Measurements from ENCODE around the gene MSMB.

The MSMB gene, protein sequence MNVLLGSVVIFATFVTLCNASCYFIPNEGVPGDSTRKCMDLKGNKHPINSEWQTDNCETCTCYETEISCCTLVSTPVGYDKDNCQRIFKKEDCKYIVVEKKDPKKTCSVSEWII

DNA sequence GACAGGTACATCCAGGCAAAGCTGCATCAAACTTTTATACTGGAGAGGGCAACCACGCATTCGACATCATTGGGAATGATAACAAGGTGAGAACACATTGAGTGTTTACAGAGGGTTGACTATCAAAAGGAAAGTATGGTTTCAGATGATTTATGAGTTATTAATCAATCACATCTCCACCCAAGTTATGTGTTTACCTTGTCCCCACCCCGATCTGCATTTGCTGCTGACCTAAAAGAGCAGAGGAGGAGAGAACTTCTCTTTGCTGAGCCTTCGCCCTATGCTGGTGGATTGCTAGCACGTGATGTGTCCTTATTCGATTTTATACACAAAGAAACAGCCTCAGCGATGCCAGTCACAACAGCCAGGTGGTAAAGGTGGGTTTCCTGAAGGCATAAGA, at the start of gene MSMB:
Gene MSMB (minus strand): TSS at position 9 of the 400 bp plus-strand sequence. CDS start 32 bp downstream, outside the sequence.
- ChIA-PET CTCF (no interaction called here), POLR2A (no interaction called here)
- TF ChIP-seq SP7 (tag by site-specific recombination; IDR thresholded peaks at IDR 0.05) (no peak), KLF10 (tag by site-specific recombination; IDR thresholded peaks at IDR 0.05) (no peak), ZNF169 (tag by site-specific recombination; IDR thresholded peaks at IDR 0.05) (no peak), ZNF324 (tag by site-specific recombination; IDR thresholded peaks at IDR 0.05) (no peak), ZNF335 (tag by site-specific recombination; conservative IDR thresholded peaks at IDR 0.05) (no peak), ZNF501 (tag by site-specific recombination; IDR thresholded peaks at IDR 0.05) (no peak), ZNF341 (tag by site-specific recombination; IDR thresholded peaks at IDR 0.05; ENCODE audit: low read depth) (no peak), ZNF266 (tag by site-specific recombination; IDR thresholded peaks at IDR 0.05; ENCODE audit: low read depth) (no peak), ZFP37 (tag by site-specific recombination; IDR thresholded peaks at IDR 0.05) (no peak), ZNF114 (tag by site-specific recombination; IDR thresholded peaks at IDR 0.05) (no peak)
- TF ChIP-seq, protein P1, sequence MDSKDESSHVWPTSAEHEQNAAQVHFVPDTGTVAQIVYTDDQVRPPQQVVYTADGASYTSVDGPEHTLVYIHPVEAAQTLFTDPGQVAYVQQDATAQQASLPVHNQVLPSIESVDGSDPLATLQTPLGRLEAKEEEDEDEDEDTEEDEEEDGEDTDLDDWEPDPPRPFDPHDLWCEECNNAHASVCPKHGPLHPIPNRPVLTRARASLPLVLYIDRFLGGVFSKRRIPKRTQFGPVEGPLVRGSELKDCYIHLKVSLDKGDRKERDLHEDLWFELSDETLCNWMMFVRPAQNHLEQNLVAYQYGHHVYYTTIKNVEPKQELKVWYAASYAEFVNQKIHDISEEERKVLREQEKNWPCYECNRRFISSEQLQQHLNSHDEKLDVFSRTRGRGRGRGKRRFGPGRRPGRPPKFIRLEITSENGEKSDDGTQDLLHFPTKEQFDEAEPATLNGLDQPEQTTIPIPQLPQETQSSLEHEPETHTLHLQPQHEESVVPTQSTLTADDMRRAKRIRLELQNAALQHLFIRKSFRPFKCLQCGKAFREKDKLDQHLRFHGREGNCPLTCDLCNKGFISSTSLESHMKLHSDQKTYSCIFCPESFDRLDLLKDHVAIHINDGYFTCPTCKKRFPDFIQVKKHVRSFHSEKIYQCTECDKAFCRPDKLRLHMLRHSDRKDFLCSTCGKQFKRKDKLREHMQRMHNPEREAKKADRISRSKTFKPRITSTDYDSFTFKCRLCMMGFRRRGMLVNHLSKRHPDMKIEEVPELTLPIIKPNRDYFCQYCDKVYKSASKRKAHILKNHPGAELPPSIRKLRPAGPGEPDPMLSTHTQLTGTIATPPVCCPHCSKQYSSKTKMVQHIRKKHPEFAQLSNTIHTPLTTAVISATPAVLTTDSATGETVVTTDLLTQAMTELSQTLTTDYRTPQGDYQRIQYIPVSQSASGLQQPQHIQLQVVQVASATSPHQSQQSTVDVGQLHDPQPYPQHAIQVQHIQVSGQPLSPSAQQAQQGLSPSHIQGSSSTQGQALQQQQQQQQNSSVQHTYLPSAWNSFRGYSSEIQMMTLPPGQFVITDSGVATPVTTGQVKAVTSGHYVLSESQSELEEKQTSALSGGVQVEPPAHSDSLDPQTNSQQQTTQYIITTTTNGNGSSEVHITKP (tag by site-specific recombination; IDR thresholded peaks at IDR 0.05) = no peak
- TF ChIP-seq, protein P2, sequence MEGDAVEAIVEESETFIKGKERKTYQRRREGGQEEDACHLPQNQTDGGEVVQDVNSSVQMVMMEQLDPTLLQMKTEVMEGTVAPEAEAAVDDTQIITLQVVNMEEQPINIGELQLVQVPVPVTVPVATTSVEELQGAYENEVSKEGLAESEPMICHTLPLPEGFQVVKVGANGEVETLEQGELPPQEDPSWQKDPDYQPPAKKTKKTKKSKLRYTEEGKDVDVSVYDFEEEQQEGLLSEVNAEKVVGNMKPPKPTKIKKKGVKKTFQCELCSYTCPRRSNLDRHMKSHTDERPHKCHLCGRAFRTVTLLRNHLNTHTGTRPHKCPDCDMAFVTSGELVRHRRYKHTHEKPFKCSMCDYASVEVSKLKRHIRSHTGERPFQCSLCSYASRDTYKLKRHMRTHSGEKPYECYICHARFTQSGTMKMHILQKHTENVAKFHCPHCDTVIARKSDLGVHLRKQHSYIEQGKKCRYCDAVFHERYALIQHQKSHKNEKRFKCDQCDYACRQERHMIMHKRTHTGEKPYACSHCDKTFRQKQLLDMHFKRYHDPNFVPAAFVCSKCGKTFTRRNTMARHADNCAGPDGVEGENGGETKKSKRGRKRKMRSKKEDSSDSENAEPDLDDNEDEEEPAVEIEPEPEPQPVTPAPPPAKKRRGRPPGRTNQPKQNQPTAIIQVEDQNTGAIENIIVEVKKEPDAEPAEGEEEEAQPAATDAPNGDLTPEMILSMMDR (tag by site-specific recombination; IDR thresholded peaks at IDR 0.05) = no peak
- TF ChIP-seq, protein P3, sequence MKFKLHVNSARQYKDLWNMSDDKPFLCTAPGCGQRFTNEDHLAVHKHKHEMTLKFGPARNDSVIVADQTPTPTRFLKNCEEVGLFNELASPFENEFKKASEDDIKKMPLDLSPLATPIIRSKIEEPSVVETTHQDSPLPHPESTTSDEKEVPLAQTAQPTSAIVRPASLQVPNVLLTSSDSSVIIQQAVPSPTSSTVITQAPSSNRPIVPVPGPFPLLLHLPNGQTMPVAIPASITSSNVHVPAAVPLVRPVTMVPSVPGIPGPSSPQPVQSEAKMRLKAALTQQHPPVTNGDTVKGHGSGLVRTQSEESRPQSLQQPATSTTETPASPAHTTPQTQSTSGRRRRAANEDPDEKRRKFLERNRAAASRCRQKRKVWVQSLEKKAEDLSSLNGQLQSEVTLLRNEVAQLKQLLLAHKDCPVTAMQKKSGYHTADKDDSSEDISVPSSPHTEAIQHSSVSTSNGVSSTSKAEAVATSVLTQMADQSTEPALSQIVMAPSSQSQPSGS (tag by site-specific recombination; IDR thresholded peaks at IDR 0.05; ENCODE audit: low read depth) = no peak
- TF ChIP-seq, protein P4, sequence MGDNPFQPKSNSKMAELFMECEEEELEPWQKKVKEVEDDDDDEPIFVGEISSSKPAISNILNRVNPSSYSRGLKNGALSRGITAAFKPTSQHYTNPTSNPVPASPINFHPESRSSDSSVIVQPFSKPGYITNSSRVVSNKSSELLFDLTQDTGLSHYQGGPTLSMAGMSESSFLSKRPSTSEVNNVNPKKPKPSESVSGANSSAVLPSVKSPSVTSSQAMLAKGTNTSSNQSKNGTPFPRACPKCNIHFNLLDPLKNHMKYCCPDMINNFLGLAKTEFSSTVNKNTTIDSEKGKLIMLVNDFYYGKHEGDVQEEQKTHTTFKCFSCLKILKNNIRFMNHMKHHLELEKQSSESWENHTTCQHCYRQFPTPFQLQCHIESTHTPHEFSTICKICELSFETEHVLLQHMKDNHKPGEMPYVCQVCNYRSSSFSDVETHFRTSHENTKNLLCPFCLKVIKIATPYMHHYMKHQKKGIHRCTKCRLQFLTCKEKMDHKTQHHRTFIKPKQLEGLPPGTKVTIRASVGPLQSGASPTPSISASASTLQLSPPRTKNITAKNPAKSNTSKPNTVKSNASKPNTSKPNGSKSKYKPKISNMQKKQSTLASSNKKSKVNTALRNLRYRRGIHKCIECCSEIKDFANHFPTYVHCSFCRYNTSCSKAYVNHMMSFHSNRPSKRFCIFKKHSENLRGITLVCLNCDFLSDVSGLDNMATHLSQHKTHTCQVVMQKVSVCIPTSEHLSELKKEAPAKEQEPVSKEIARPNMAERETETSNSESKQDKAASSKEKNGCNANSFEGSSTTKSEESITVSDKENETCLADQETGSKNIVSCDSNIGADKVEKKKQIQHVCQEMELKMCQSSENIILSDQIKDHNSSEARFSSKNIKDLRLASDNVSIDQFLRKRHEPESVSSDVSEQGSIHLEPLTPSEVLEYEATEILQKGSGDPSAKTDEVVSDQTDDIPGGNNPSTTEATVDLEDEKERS (tag by site-specific recombination; IDR thresholded peaks at IDR 0.05) = no peak
- TF ChIP-seq, protein P5, sequence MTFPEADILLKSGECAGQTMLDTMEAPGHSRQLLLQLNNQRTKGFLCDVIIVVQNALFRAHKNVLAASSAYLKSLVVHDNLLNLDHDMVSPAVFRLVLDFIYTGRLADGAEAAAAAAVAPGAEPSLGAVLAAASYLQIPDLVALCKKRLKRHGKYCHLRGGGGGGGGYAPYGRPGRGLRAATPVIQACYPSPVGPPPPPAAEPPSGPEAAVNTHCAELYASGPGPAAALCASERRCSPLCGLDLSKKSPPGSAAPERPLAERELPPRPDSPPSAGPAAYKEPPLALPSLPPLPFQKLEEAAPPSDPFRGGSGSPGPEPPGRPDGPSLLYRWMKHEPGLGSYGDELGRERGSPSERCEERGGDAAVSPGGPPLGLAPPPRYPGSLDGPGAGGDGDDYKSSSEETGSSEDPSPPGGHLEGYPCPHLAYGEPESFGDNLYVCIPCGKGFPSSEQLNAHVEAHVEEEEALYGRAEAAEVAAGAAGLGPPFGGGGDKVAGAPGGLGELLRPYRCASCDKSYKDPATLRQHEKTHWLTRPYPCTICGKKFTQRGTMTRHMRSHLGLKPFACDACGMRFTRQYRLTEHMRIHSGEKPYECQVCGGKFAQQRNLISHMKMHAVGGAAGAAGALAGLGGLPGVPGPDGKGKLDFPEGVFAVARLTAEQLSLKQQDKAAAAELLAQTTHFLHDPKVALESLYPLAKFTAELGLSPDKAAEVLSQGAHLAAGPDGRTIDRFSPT (tag by site-specific recombination; IDR thresholded peaks at IDR 0.05) = no peak
- TF ChIP-seq, protein P6, sequence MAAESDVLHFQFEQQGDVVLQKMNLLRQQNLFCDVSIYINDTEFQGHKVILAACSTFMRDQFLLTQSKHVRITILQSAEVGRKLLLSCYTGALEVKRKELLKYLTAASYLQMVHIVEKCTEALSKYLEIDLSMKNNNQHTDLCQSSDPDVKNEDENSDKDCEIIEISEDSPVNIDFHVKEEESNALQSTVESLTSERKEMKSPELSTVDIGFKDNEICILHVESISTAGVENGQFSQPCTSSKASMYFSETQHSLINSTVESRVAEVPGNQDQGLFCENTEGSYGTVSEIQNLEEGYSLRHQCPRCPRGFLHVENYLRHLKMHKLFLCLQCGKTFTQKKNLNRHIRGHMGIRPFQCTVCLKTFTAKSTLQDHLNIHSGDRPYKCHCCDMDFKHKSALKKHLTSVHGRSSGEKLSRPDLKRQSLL (tag by site-specific recombination; IDR thresholded peaks at IDR 0.05) = no peak
- no peak within 1 kb of the TSS for H3K27ac ChIP-seq (ENCODE audit: extremely low read depth, low read depth, low read length)
- no peak within 1 kb of the TSS for H3K4me3 ChIP-seq (ENCODE audit: low read depth, low read length)
- no peaks in the 10 kb centered on the region for H3K4me1 ChIP-seq (ENCODE audit: control insufficient read depth, insufficient read depth, low read length)
- no peaks in the 10 kb centered on the region for H3K36me3 ChIP-seq (ENCODE audit: control insufficient read depth in 2 of 2, insufficient read depth in 1 of 2, low read length in 2 of 2)
- no peaks in the 10 kb centered on the region for H3K9me3 ChIP-seq (ENCODE audit: control insufficient read depth, insufficient read depth, low read depth, low read length)
